Gastroesophageal sphincter (tissue), 3 donors: ENCODE data around the gene NPW.
"Not testable (repeated sequence)": the region's sequence is repeated elsewhere in the genome, so short reads cannot be mapped to it uniquely, and the experiment has no call there.

ENCODE experiments used
- EP300 ChIP-seq: sonication (generic); formaldehyde crosslinking; IDR thresholded peaks from one replicate; pipeline ENCODE4 v1.6.1; 2017; ENCODE audit warnings: antibody characterized with exemption, mild to moderate bottlenecking
- POLR2A ChIP-seq, 2 donors: fragments of 450-650 bp; IDR thresholded peaks; one replicate each; pipeline ENCODE4 v1.6.1; 2017; ENCODE audit warnings: antibody characterized with exemption in 2 of 2, mild to moderate bottlenecking in 2 of 2, moderate library complexity in 1 of 2
- POLR2AphosphoS5 ChIP-seq: sonication (generic); formaldehyde crosslinking; IDR thresholded peaks from one replicate; pipeline ENCODE4 v1.6.1; 2017; ENCODE audit warnings: antibody characterized with exemption
- TF ChIP-seq, protein P1 (sequence below), 4 experiments: fragments of 200-600 bp in 2 of 4; fragments of 450-650 bp in 2 of 4; sonication (generic) in 1 of 4; IDR thresholded peaks; one replicate each; pipeline ENCODE4 v1.5.1; 2017 to 2019; ENCODE audit warnings: antibody characterized with exemption in 4 of 4, mild to moderate bottlenecking in 2 of 4, moderate library complexity in 2 of 4

DNA sequence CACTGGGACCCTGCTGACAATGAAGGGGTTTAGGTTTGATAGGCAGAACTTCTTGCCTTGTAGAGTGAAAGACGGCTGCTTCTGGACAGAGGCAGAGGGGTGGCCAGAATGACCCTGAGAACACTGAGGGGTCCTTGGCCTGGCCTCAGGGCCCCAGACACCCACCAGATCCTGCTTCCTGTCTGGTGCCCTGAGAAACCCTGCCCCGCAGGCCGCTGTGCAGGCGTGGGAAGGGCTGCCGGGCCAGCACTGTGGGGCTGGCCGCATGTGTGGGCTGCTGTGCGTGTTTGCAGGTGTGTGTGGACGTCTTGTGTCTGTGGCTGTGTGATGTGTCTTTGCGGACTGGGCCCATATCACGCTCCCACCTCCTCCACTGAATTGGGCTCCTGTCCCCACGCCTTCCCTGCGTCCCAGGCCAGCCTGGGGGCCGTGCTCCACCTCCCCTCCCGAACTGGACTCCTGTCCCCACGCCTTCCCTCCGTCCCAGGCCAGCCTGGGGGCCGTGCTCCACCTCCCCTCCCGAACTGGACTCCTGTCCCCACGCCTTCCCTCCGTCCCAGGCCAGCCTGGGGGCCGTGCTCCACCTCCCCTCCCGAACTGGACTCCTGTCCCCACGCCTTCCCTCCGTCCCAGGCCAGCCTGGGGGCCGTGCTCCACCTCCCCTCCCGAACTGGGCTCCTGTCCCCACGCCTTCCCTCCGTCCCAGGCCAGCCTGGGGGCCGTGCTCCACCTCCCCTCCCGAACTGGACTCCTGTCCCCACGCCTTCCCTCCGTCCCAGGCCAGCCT lies 14.5 kb downstream of the NPW start:
- TF ChIP-seq, protein P1, sequence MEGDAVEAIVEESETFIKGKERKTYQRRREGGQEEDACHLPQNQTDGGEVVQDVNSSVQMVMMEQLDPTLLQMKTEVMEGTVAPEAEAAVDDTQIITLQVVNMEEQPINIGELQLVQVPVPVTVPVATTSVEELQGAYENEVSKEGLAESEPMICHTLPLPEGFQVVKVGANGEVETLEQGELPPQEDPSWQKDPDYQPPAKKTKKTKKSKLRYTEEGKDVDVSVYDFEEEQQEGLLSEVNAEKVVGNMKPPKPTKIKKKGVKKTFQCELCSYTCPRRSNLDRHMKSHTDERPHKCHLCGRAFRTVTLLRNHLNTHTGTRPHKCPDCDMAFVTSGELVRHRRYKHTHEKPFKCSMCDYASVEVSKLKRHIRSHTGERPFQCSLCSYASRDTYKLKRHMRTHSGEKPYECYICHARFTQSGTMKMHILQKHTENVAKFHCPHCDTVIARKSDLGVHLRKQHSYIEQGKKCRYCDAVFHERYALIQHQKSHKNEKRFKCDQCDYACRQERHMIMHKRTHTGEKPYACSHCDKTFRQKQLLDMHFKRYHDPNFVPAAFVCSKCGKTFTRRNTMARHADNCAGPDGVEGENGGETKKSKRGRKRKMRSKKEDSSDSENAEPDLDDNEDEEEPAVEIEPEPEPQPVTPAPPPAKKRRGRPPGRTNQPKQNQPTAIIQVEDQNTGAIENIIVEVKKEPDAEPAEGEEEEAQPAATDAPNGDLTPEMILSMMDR (IDR thresholded peaks at IDR 0.05), result not testable (repeated sequence)
- not testable (repeated sequence) for TF ChIP-seq POLR2A (IDR thresholded peaks at IDR 0.05); EP300; POLR2AphosphoS5
